Measurements from ENCODE around the gene SLC30A9. TPM values are rescaled to one million over a fixed set of nuclear protein-coding genes. Genes with fewer than 3 reads are reported as not detected.

Gene SLC30A9
- total and polyA plus RNA-seq, 2 experiments from 2014 or later = 67.3 to 74.6 TPM

- Histone ChIP-seq H3K4me3 (no peak overlapping the region), H3K79me2 (replicated peaks; ENCODE audit: insufficient read depth) (peaks cover 94% of the 10 kb centered on the region), H2AFZ (no peak overlapping the region), H3F3A (replicated peaks; ENCODE audit: low read depth) (no peaks in the 10 kb centered on the region), H3K9me2 (ENCODE audit: insufficient read depth) (no peaks in the 10 kb centered on the region), H3K4me1 (ENCODE audit: insufficient read depth) (peaks cover 21% of the 10 kb centered on the region), H3K27ac (ENCODE audit: low read depth) (no peak overlapping the region), H3K4me2 (no peak overlapping the region), H3K36me3 (ENCODE audit: insufficient read depth) (peaks cover 4% of the 10 kb centered on the region; the same call in 1 of the 2 replicates), H3K27me3 (ENCODE audit: insufficient read depth) (no peaks in the 10 kb centered on the region), H4K20me1 (replicated peaks; ENCODE audit: insufficient read depth) (peaks cover 7% of the 10 kb centered on the region)
- TF ChIP-seq ETS1 (IDR thresholded peaks at IDR 0.05) (no peak), POLR2AphosphoS5 (IDR thresholded peaks at IDR 0.05; ENCODE audit: low read depth) (no peak), CREB1 (CRISPR knock-in tag; IDR thresholded peaks at IDR 0.05; ENCODE audit: low read depth) (no peak), EZH2 (IDR thresholded peaks at IDR 0.05; ENCODE audit: low read depth, unreplicated experiment) (no peak), ZNF114 (CRISPR knock-in tag; IDR thresholded peaks at IDR 0.05) (no peak), NANOG (IDR thresholded peaks at IDR 0.05; ENCODE audit: borderline replicate concordance) (no peak), EZH2phosphoT487 (IDR thresholded peaks at IDR 0.05; ENCODE audit: unreplicated experiment) (no peak), STAT1 (IDR thresholded peaks at IDR 0.05; ENCODE audit: unreplicated experiment) (no peak)
- TF ChIP-seq, protein P1, sequence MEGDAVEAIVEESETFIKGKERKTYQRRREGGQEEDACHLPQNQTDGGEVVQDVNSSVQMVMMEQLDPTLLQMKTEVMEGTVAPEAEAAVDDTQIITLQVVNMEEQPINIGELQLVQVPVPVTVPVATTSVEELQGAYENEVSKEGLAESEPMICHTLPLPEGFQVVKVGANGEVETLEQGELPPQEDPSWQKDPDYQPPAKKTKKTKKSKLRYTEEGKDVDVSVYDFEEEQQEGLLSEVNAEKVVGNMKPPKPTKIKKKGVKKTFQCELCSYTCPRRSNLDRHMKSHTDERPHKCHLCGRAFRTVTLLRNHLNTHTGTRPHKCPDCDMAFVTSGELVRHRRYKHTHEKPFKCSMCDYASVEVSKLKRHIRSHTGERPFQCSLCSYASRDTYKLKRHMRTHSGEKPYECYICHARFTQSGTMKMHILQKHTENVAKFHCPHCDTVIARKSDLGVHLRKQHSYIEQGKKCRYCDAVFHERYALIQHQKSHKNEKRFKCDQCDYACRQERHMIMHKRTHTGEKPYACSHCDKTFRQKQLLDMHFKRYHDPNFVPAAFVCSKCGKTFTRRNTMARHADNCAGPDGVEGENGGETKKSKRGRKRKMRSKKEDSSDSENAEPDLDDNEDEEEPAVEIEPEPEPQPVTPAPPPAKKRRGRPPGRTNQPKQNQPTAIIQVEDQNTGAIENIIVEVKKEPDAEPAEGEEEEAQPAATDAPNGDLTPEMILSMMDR (conservative IDR thresholded peaks at IDR 0.05; ENCODE audit: low read depth in 2 of 2) = no peak
- no peak for DNase-seq (ENCODE audit: low spot score)
- Mint-ChIP-seq H3K27me3 (ENCODE audit: insufficient read depth, low read depth, poor library complexity) (peaks cover 10% of the 10 kb centered on the region), H3K4me1 (peaks cover 37% of the 10 kb centered on the region), H3K27ac (no peak overlapping the region), H3K36me3 (ENCODE audit: low read depth) (peaks cover 62% of the 10 kb centered on the region), H3K9me3 (no peaks in the 10 kb centered on the region), H3K4me3 (no peak overlapping the region)
- ATAC-seq = no peak
Observed at GRCh38 chr4:42133006-42133405, 142.7 kb downstream of the SLC30A9 start.

- H3K27ac ChIP-seq (ENCODE audit: low read depth) = peak overlapping the region; percentile 60; the same call in 1 of the 2 replicates
- TF ChIP-seq EZH2 (IDR thresholded peaks at IDR 0.05; ENCODE audit: low read depth, unreplicated experiment) (no peak), STAT1 (IDR thresholded peaks at IDR 0.05; ENCODE audit: unreplicated experiment) (no peak), ZNF331 (CRISPR knock-in tag; IDR thresholded peaks at IDR 0.05; ENCODE audit: low read depth) (peak; percentile 73), NANOG (IDR thresholded peaks at IDR 0.05; ENCODE audit: borderline replicate concordance) (no peak; the same call in 1 of the 2 replicates), CREB1 (CRISPR knock-in tag; IDR thresholded peaks at IDR 0.05; ENCODE audit: low read depth) (no peak)
- TF ChIP-seq, protein P1 (conservative IDR thresholded peaks at IDR 0.05; ENCODE audit: low read depth in 2 of 2) = no peak
- H2AFZ ChIP-seq = no peak overlapping the region
- Mint-ChIP-seq H3K4me3 (no peak overlapping the region), H3K9me3 (no peaks in the 10 kb centered on the region), H3K4me1 (peaks cover 34% of the 10 kb centered on the region), H3K36me3 (ENCODE audit: low read depth) (peaks cover 58% of the 10 kb centered on the region), H3K27me3 (ENCODE audit: insufficient read depth, low read depth, poor library complexity) (peaks cover 6% of the 10 kb centered on the region), H3K27ac (peak overlapping the region; percentile 87)
- DNase-seq (ENCODE audit: low spot score) (peak; percentile 74), ATAC-seq (peak; percentile 80)
- H3K4me3 ChIP-seq = no peak overlapping the region
- H4K20me1 ChIP-seq (replicated peaks; ENCODE audit: insufficient read depth) = no peaks in the 10 kb centered on the region; the same call in none of the 2 replicates
- H3F3A ChIP-seq (replicated peaks; ENCODE audit: low read depth) = no peaks in the 10 kb centered on the region
- peak overlapping the region; percentile 14 for H3K4me2 ChIP-seq
- peaks cover 91% of the 10 kb centered on the region for H3K79me2 ChIP-seq (replicated peaks; ENCODE audit: insufficient read depth)
- H3K4me1 ChIP-seq (ENCODE audit: insufficient read depth) = peaks cover 21% of the 10 kb centered on the region
- H3K27me3 ChIP-seq (ENCODE audit: insufficient read depth) = no peaks in the 10 kb centered on the region
- H3K9me2 ChIP-seq (ENCODE audit: insufficient read depth) = no peaks in the 10 kb centered on the region
- no peaks in the 10 kb centered on the region for H3K36me3 ChIP-seq (ENCODE audit: insufficient read depth)
Observed at GRCh38 chr4:42136371-42136770, 146.0 kb downstream of the SLC30A9 start.

Other genes starting within 250 kb of the SLC30A9 start
- not detected in 2 replicates for gene PHOX2B, start 241.8 kb upstream of the SLC30A9 start, total RNA-seq (2014; rRNA removed; shearing (Covaris generic))
- gene PHOX2B, start 241.8 kb upstream of the SLC30A9 start, polyA plus RNA-seq (2016; fragmentation: Nextera tagmentation; extraction: Ambion mirVana) = not detected in 2 replicates
- gene TMEM33, start 55.1 kb upstream of the SLC30A9 start, total RNA-seq (2014; rRNA removed; shearing (Covaris generic)) = 117 and 146 TPM in 2 replicates
- gene TMEM33, start 55.1 kb upstream of the SLC30A9 start, polyA plus RNA-seq (2016; fragmentation: Nextera tagmentation; extraction: Ambion mirVana) = 43.5 and 46.2 TPM in 2 replicates
- gene DCAF4L1, start 8.8 kb upstream of the SLC30A9 start, total RNA-seq (2014; rRNA removed; shearing (Covaris generic)) = 0.43 and 0.63 TPM in 2 replicates
- gene DCAF4L1, start 8.8 kb upstream of the SLC30A9 start, polyA plus RNA-seq (2016; fragmentation: Nextera tagmentation; extraction: Ambion mirVana) = 0.37 and 0.55 TPM in 2 replicates
- gene BEND4, start 162.1 kb downstream of the SLC30A9 start, total RNA-seq (2014; rRNA removed; shearing (Covaris generic)) = 60.2 and 60.4 TPM in 2 replicates
- 13.0 and 13.5 TPM in 2 replicates for gene BEND4, start 162.1 kb downstream of the SLC30A9 start, polyA plus RNA-seq (2016; fragmentation: Nextera tagmentation; extraction: Ambion mirVana)

Measured in GM23338 (cell line).